ENCODE measurements around the gene DEDD2.

The DEDD2 gene

GRCh38 chr19:42176990-42177685 is 40.3 kb downstream of the DEDD2 start:
- Histone ChIP-seq H3K36me3 (no peaks in the 10 kb centered on the region), H3K9ac (peak overlapping the region in 6 of 11 experiments; percentile 27 to 52 (median 42); a peak in 7 of 22 replicates), H3K27ac (no peak overlapping the region), H3K4me2 (peak overlapping the region; percentile 78 to 92 (median 85)), H3K4me3 (peak overlapping the region; percentile 21 to 67 (median 56); a peak in 18 of 20 replicates), H3K9me3 (replicated peaks in 1 of 11) (no peaks in the 10 kb centered on the region), H4K20me1 (peaks cover 0 to 37% (median 28%) of the 10 kb centered on the region in 11 experiments; a peak in 13 of 22 replicates), H3K4me1 (peaks cover 15 to 34% (median 19%) of the 10 kb centered on the region in 10 experiments), H3K27me3 (peaks cover 64 to 79% (median 75%) of the 10 kb centered on the region in 11 experiments)
- no peak for TF ChIP-seq Cebpa-rat (IDR thresholded peaks at IDR 0.05)

- peak overlapping the region in 4 of 11 experiments; percentile 9 to 44 (median 24); a peak in 2 of 22 replicates for H3K9ac ChIP-seq
- peaks cover 64 to 79% (median 75%) of the 10 kb centered on the region in 11 experiments for H3K27me3 ChIP-seq
- H3K4me3 ChIP-seq = peak overlapping the region; percentile 38 to 66 (median 54); a peak in 17 of 20 replicates
- no peaks in the 10 kb centered on the region for H3K9me3 ChIP-seq (replicated peaks in 1 of 11)
- H3K36me3 ChIP-seq = no peaks in the 10 kb centered on the region
- peak overlapping the region; percentile 65 to 89 (median 83) for H3K4me2 ChIP-seq
- H3K4me1 ChIP-seq = peaks cover 13 to 28% (median 15%) of the 10 kb centered on the region in 10 experiments
- no peak for TF ChIP-seq Cebpa-rat (IDR thresholded peaks at IDR 0.05)
- H3K27ac ChIP-seq = no peak overlapping the region
- peaks cover 0 to 37% (median 28%) of the 10 kb centered on the region in 11 experiments; a peak in 13 of 22 replicates for H4K20me1 ChIP-seq
Observed at GRCh38 chr19:42176649-42176989, 40.9 kb downstream of the DEDD2 start.

GRCh38 chr19:42175952-42176648 is 41.4 kb downstream of the DEDD2 start:
- peaks cover 64 to 79% (median 75%) of the 10 kb centered on the region in 11 experiments for H3K27me3 ChIP-seq
- H3K27ac ChIP-seq = no peak overlapping the region
- H3K4me3 ChIP-seq = peak overlapping the region; percentile 38 to 66 (median 54); a peak in 17 of 20 replicates
- H4K20me1 ChIP-seq = peaks cover 0 to 37% (median 28%) of the 10 kb centered on the region in 11 experiments; a peak in 13 of 22 replicates
- peak overlapping the region in 4 of 11 experiments; percentile 9 to 44 (median 24); a peak in 1 of 22 replicates for H3K9ac ChIP-seq
- peaks cover 12 to 28% (median 15%) of the 10 kb centered on the region in 10 experiments for H3K4me1 ChIP-seq
- H3K4me2 ChIP-seq = peak overlapping the region; percentile 65 to 89 (median 83)
- H3K9me3 ChIP-seq (replicated peaks in 1 of 11) = no peaks in the 10 kb centered on the region
- no peak for TF ChIP-seq Cebpa-rat (IDR thresholded peaks at IDR 0.05)
- H3K36me3 ChIP-seq = no peaks in the 10 kb centered on the region

GRCh38 chr19:42174958-42175734 is 42.3 kb downstream of the DEDD2 start:
- Histone ChIP-seq H3K4me3 (no peak overlapping the region), H3K9ac (no peak overlapping the region), H3K27me3 (peaks cover 58 to 71% (median 67%) of the 10 kb centered on the region in 11 experiments), H3K4me1 (peaks cover 12 to 28% (median 15%) of the 10 kb centered on the region in 10 experiments), H3K4me2 (0 out of 22 replicates have a peak overlapping the region, but pooled peaks of 1 of the 11 experiments have one; percentile 75), H3K9me3 (replicated peaks in 1 of 11) (no peaks in the 10 kb centered on the region), H3K36me3 (no peaks in the 10 kb centered on the region), H4K20me1 (peaks cover 0 to 37% (median 28%) of the 10 kb centered on the region in 11 experiments; a peak in 13 of 22 replicates), H3K27ac (no peak overlapping the region)
- no peak for TF ChIP-seq Cebpa-rat (IDR thresholded peaks at IDR 0.05)

GRCh38 chr19:42174188-42174587 is 43.3 kb downstream of the DEDD2 start:
- no peak overlapping the region for H3K4me3 ChIP-seq
- H3K4me1 ChIP-seq = peaks cover 12 to 28% (median 15%) of the 10 kb centered on the region in 10 experiments
- H3K9me3 ChIP-seq (replicated peaks in 1 of 11) = no peaks in the 10 kb centered on the region
- no peaks in the 10 kb centered on the region for H3K36me3 ChIP-seq
- no peak for TF ChIP-seq Cebpa-rat (IDR thresholded peaks at IDR 0.05)
- H3K9ac ChIP-seq = no peak overlapping the region
- H4K20me1 ChIP-seq = peaks cover 0 to 37% (median 28%) of the 10 kb centered on the region in 11 experiments; a peak in 14 of 22 replicates
- H3K27ac ChIP-seq = no peak overlapping the region
- H3K27me3 ChIP-seq = peaks cover 49 to 62% (median 58%) of the 10 kb centered on the region in 11 experiments
- H3K4me2 ChIP-seq = no peak overlapping the region

- no peak for TF ChIP-seq Cebpa-rat (IDR thresholded peaks at IDR 0.05)
- no peak overlapping the region for H3K4me2 ChIP-seq
- no peaks in the 10 kb centered on the region for H3K36me3 ChIP-seq
- H3K27ac ChIP-seq = no peak overlapping the region
- H3K27me3 ChIP-seq = peaks cover 44 to 57% (median 53%) of the 10 kb centered on the region in 11 experiments
- H3K4me3 ChIP-seq = no peak overlapping the region
- H3K9me3 ChIP-seq (replicated peaks in 1 of 11) = no peaks in the 10 kb centered on the region
- no peak overlapping the region for H3K9ac ChIP-seq
- H3K4me1 ChIP-seq = peaks cover 12 to 28% (median 15%) of the 10 kb centered on the region in 10 experiments
- peaks cover 0 to 37% (median 28%) of the 10 kb centered on the region in 11 experiments; a peak in 14 of 22 replicates for H4K20me1 ChIP-seq
Observed at GRCh38 chr19:42173695-42174094, 43.8 kb downstream of the DEDD2 start.

- H3K4me3 ChIP-seq = no peak overlapping the region
- no peaks in the 10 kb centered on the region for H3K36me3 ChIP-seq
- H3K4me1 ChIP-seq = peaks cover 6 to 24% (median 9%) of the 10 kb centered on the region in 10 experiments
- no peak overlapping the region for H3K27ac ChIP-seq
- no peaks in the 10 kb centered on the region for H3K9me3 ChIP-seq (replicated peaks in 1 of 11)
- TF ChIP-seq Cebpa-rat (IDR thresholded peaks at IDR 0.05) = no peak
- peaks cover 0 to 27% (median 17%) of the 10 kb centered on the region in 11 experiments; a peak in 15 of 22 replicates for H4K20me1 ChIP-seq
- no peak overlapping the region for H3K9ac ChIP-seq
- no peak overlapping the region for H3K4me2 ChIP-seq
- H3K27me3 ChIP-seq = peaks cover 30 to 43% (median 38%) of the 10 kb centered on the region in 11 experiments
Observed at GRCh38 chr19:42172261-42172660, 45.2 kb downstream of the DEDD2 start.

GRCh38 chr19:42170715-42171114 is 46.8 kb downstream of the DEDD2 start:
- no peak overlapping the region for H3K4me2 ChIP-seq
- TF ChIP-seq Cebpa-rat (IDR thresholded peaks at IDR 0.05) = no peak
- no peak overlapping the region for H3K27ac ChIP-seq
- no peaks in the 10 kb centered on the region for H3K9me3 ChIP-seq (replicated peaks in 1 of 11)
- peaks cover 16 to 28% (median 24%) of the 10 kb centered on the region in 11 experiments for H3K27me3 ChIP-seq
- peaks cover 0 to 23% (median 7%) of the 10 kb centered on the region in 11 experiments; a peak in 9 of 22 replicates for H4K20me1 ChIP-seq
- no peak overlapping the region for H3K9ac ChIP-seq
- H3K36me3 ChIP-seq = no peaks in the 10 kb centered on the region
- H3K4me3 ChIP-seq = no peak overlapping the region
- H3K4me1 ChIP-seq = peaks cover 0 to 16% (median 0%) of the 10 kb centered on the region in 10 experiments; a peak in 3 of 20 replicates

Data from BLaER1 treated with 17β-estradiol and CSF1 and Interleukin-3, amounts not matched to agents 10 nM and 100 nM (cell line).